SK-N-SH (cell line): ENCODE data around the gene PDZRN4.

Source experiments
- JUND ChIP-seq: IDR thresholded peaks from 2 replicates; pipeline ENCODE4 v1.4.0; 2012
- MXI1 ChIP-seq: IDR thresholded peaks from 2 replicates; pipeline ENCODE4 v1.6.1; 2012; ENCODE audit warnings: mild to moderate bottlenecking, low read depth, low read length, improper control_type of control experiment
- POLR2AphosphoS5 ChIP-seq: IDR thresholded peaks from 2 replicates; pipeline ENCODE4 v1.6.1; 2012; ENCODE audit warnings: low read depth, low read length
- RAD21 ChIP-seq: IDR thresholded peaks from 2 replicates; pipeline ENCODE4 v1.6.1; 2012; ENCODE audit warnings: mild to moderate bottlenecking, low read length
- TAF1 ChIP-seq: IDR thresholded peaks from 2 replicates; pipeline ENCODE4 v1.6.1; 2012; ENCODE audit warnings: low read depth, mild to moderate bottlenecking, low read length, moderate library complexity, borderline replicate concordance
- YY1 ChIP-seq: IDR thresholded peaks from 2 replicates; pipeline ENCODE4 v1.4.0; 2012; ENCODE audit warnings: low read depth, mild to moderate bottlenecking
- TF ChIP-seq, protein P1 (sequence below): fragments of 200-600 bp; sonication (generic); IDR thresholded peaks from 2 replicates; pipeline ENCODE4 v1.6.1; 2017; ENCODE audit warnings: antibody characterized with exemption, mild to moderate bottlenecking, moderate library complexity
- TF ChIP-seq, protein P2 (sequence below): IDR thresholded peaks from 2 replicates; pipeline ENCODE4 v1.6.1; 2012; ENCODE audit warnings: mild to moderate bottlenecking, low read depth, low read length, moderate library complexity

DNA sequence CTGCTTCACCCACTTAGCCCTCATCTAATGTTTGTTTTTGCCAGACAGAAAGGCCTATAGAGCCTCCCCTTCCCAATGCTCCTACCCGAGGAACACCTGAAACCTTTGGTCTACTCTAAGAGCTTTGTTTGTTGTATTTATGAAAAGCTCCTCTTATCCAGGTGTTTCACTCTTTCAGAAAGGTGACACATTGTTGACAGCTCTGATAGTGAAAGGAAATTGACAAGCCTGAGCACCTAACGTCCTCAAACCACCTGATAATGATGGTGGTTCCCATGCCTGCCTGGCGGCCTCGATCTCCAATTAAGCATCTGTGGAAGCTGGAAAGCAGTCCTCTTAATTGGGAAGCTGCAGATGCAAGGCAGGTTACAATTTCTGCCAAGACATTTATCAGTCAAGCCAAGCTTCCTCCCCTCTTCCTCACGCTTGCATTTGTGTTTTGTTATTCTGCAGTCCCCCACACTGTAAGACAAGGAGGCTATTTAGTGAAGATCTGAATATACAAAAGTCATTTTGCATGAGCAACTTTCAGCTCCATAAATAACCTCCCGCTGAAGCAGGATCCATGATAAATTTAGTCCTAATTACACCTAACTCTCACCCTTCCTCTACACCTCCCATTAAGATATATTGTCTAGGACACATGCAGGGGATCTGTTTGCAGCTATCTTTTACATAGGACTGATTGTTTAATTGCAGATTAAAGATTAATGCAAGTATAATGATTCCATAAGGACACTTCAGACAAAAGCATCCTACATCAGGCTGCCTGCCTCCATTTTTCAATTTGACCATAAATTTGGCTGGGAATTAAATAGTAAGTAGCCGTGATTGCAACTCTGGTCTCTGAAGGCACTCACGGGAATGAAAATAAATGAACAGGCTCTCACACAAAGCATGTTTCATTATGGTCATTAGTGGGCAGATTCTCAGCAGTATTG, 288.6 kb downstream of the PDZRN4 start:
- TF ChIP-seq JUND, result no peak
- TF ChIP-seq, protein P1, sequence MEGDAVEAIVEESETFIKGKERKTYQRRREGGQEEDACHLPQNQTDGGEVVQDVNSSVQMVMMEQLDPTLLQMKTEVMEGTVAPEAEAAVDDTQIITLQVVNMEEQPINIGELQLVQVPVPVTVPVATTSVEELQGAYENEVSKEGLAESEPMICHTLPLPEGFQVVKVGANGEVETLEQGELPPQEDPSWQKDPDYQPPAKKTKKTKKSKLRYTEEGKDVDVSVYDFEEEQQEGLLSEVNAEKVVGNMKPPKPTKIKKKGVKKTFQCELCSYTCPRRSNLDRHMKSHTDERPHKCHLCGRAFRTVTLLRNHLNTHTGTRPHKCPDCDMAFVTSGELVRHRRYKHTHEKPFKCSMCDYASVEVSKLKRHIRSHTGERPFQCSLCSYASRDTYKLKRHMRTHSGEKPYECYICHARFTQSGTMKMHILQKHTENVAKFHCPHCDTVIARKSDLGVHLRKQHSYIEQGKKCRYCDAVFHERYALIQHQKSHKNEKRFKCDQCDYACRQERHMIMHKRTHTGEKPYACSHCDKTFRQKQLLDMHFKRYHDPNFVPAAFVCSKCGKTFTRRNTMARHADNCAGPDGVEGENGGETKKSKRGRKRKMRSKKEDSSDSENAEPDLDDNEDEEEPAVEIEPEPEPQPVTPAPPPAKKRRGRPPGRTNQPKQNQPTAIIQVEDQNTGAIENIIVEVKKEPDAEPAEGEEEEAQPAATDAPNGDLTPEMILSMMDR, result no peak
- TF ChIP-seq MXI1, result no peak
- TF ChIP-seq YY1, result no peak
- TF ChIP-seq, protein P2, sequence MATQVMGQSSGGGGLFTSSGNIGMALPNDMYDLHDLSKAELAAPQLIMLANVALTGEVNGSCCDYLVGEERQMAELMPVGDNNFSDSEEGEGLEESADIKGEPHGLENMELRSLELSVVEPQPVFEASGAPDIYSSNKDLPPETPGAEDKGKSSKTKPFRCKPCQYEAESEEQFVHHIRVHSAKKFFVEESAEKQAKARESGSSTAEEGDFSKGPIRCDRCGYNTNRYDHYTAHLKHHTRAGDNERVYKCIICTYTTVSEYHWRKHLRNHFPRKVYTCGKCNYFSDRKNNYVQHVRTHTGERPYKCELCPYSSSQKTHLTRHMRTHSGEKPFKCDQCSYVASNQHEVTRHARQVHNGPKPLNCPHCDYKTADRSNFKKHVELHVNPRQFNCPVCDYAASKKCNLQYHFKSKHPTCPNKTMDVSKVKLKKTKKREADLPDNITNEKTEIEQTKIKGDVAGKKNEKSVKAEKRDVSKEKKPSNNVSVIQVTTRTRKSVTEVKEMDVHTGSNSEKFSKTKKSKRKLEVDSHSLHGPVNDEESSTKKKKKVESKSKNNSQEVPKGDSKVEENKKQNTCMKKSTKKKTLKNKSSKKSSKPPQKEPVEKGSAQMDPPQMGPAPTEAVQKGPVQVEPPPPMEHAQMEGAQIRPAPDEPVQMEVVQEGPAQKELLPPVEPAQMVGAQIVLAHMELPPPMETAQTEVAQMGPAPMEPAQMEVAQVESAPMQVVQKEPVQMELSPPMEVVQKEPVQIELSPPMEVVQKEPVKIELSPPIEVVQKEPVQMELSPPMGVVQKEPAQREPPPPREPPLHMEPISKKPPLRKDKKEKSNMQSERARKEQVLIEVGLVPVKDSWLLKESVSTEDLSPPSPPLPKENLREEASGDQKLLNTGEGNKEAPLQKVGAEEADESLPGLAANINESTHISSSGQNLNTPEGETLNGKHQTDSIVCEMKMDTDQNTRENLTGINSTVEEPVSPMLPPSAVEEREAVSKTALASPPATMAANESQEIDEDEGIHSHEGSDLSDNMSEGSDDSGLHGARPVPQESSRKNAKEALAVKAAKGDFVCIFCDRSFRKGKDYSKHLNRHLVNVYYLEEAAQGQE, result no peak
- no peak for TF ChIP-seq TAF1
- no peak for TF ChIP-seq POLR2AphosphoS5
- TF ChIP-seq RAD21, result no peak
